ENCODE results near the gene AHCYL2. TPM values are rescaled to one million over a fixed set of nuclear protein-coding genes. Genes with fewer than 3 reads are reported as not detected.

AHCYL2 gene
- total RNA-seq, 3 donors from 2014 or later (not counting 1 experiment from before 2014, with no cell fraction given), result 11.6 to 15.2 (median 14.5) TPM

DNA sequence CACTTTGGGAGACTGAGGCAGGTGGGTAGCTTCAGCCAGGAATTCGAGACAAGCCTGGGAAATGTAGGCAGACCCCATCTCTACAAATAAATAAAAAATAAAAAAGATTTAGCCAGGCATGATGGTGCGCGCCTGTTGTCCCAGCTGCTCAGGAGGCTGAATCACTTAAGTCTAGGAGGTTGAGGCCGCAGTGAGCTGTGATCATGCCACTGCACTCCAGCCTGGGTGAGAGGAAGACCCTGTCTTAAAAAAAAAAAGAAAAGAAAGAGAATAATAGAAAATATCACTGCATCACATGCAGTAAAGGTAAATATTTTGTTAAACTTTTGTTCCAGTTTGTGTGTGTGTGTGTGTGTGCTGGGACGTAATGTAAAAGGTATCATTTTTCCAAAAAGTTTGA lies 212.4 kb downstream of the AHCYL2 start:
- TF ChIP-seq, protein P1, sequence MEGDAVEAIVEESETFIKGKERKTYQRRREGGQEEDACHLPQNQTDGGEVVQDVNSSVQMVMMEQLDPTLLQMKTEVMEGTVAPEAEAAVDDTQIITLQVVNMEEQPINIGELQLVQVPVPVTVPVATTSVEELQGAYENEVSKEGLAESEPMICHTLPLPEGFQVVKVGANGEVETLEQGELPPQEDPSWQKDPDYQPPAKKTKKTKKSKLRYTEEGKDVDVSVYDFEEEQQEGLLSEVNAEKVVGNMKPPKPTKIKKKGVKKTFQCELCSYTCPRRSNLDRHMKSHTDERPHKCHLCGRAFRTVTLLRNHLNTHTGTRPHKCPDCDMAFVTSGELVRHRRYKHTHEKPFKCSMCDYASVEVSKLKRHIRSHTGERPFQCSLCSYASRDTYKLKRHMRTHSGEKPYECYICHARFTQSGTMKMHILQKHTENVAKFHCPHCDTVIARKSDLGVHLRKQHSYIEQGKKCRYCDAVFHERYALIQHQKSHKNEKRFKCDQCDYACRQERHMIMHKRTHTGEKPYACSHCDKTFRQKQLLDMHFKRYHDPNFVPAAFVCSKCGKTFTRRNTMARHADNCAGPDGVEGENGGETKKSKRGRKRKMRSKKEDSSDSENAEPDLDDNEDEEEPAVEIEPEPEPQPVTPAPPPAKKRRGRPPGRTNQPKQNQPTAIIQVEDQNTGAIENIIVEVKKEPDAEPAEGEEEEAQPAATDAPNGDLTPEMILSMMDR (IDR thresholded peaks at IDR 0.05), result no peak
- Mint-ChIP-seq H3K36me3 (no peaks in the 10 kb centered on the region), H3K27ac (no peak overlapping the region), H3K4me3 (no peak overlapping the region), H3K4me1 (peaks cover 22% of the 10 kb centered on the region in 2 donors), H3K9me3 (no peaks in the 10 kb centered on the region), H3K27me3 (ENCODE audit: low read depth in 2 of 2) (peaks cover 17 to 24% of the 10 kb centered on the region in 2 donors)
- H3K9me3 ChIP-seq (ENCODE audit: control insufficient read depth, insufficient read depth, low read length), result no peaks in the 10 kb centered on the region
- no peak for DNase-seq
- H3K36me3 ChIP-seq (ENCODE audit: control insufficient read depth, insufficient read depth, low read length), result no peaks in the 10 kb centered on the region
- ATAC-seq, result no peak
- 97% methylated on average over 3 of the region's 5 CpGs for WGBS (ENCODE audit: insufficient coverage)
- peaks cover 15% of the 10 kb centered on the region for H3K27me3 ChIP-seq (ENCODE audit: control insufficient read depth, insufficient read depth, low read length)
- H3K4me3 ChIP-seq (ENCODE audit: low read length), result no peak overlapping the region
- H3K27ac ChIP-seq (ENCODE audit: low read length), result no peak overlapping the region
- intact Hi-C loops (cut with micrococcal nuclease), result no loop called here
- H3K4me1 ChIP-seq (ENCODE audit: control insufficient read depth, insufficient read depth, low read length), result peaks cover 14% of the 10 kb centered on the region

DNA sequence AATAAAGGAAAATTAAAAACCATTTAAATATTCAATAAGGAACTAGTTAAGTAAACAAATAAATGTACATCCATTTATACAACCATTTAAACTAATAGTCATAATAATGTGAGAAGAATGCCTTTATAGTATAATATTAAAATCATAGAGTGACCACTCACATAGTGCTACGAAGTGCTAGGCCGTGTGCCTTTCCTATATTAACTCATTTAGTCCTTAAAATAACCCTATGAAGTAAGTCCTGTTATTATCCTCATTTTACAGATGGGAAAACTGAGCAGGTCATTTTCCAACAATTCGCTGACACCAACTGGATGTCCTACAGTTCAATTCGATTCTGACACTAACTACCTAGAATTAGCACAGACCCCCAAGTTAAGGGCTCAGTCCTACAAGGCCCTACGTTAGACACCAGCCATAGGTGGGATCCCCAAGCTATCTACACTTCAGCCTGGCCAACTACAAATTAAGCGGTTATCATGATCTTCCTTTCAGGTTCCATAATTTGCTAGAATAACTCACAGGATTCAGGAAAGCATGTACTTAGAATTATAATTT lies 213.5 kb downstream of the AHCYL2 start:
- ATAC-seq (no peak), DNase-seq (no peak)
- Mint-ChIP-seq H3K36me3 (no peaks in the 10 kb centered on the region), H3K4me1 (peaks cover 16% of the 10 kb centered on the region in 2 donors), H3K4me3 (no peak overlapping the region), H3K27me3 (ENCODE audit: low read depth in 2 of 2) (peaks cover 11 to 12% of the 10 kb centered on the region in 2 donors), H3K27ac (no peak overlapping the region), H3K9me3 (no peaks in the 10 kb centered on the region)
- TF ChIP-seq, protein P1 (IDR thresholded peaks at IDR 0.05), result no peak
- WGBS (ENCODE audit: insufficient coverage), result 87% methylated on average over 6 of the region's 6 CpGs
- Histone ChIP-seq H3K4me3 (ENCODE audit: low read length) (no peak overlapping the region), H3K27me3 (ENCODE audit: control insufficient read depth, insufficient read depth, low read length) (peaks cover 7% of the 10 kb centered on the region), H3K27ac (ENCODE audit: low read length) (no peak overlapping the region), H3K36me3 (ENCODE audit: control insufficient read depth, insufficient read depth, low read length) (no peaks in the 10 kb centered on the region), H3K9me3 (ENCODE audit: control insufficient read depth, insufficient read depth, low read length) (no peaks in the 10 kb centered on the region), H3K4me1 (ENCODE audit: control insufficient read depth, insufficient read depth, low read length) (peaks cover 12% of the 10 kb centered on the region)
- intact Hi-C loops (cut with micrococcal nuclease), result no loop called here

DNA sequence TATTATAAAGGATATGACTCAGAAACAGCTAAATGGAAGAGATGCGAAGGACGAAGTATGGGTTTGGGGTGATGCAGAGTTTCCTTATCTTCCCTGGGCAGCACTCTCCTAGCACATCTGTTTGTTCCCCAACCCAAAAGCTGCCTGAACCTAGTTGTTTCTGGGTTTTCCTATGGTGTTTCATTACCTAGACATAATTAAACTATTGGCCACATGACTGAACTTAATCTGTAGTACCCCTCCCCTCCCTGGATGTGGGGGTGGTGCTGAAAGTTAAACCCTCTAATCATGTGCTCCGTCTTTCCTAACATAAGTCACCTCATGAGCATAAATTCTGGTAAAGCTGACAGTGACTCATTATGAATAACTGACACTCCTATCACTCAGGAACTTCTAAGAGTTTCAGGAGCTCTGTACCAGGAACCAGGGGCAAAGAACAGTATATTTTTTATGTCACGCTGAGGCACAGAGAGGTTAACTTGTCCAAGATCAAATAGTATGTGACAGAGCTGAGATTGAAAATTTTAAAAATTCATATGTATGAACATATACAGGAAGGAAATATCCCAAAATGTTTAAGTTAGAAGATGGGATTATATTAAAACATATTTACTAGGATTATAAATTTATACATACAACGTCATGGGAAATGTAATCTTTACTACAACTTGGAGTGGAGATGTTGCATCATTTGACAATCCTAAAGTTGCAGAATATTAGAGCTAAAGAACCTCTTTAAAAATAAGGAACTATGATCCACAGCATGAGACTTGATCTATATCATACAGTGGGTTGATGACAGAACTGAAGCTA lies 214.2 kb downstream of the AHCYL2 start:
- intact Hi-C loops (cut with micrococcal nuclease), result no loop called here
- no peak for DNase-seq

More for the DNA sequence above, 214.2 kb downstream of the AHCYL2 start:
- Histone ChIP-seq H3K27ac (ENCODE audit: low read length) (no peak overlapping the region), H3K4me3 (ENCODE audit: low read length) (no peak overlapping the region), H3K9me3 (ENCODE audit: control insufficient read depth, insufficient read depth, low read length) (no peaks in the 10 kb centered on the region), H3K4me1 (ENCODE audit: control insufficient read depth, insufficient read depth, low read length) (peaks cover 6% of the 10 kb centered on the region), H3K27me3 (ENCODE audit: control insufficient read depth, insufficient read depth, low read length) (peaks cover 5% of the 10 kb centered on the region), H3K36me3 (ENCODE audit: control insufficient read depth, insufficient read depth, low read length) (no peaks in the 10 kb centered on the region)
- TF ChIP-seq, protein P1 (IDR thresholded peaks at IDR 0.05), result no peak
- H3K9me3 Mint-ChIP-seq, result no peaks in the 10 kb centered on the region
- no peak overlapping the region for H3K27ac Mint-ChIP-seq
- H3K4me3 Mint-ChIP-seq, result no peak overlapping the region
- no peak for ATAC-seq
- peaks cover 11% of the 10 kb centered on the region in 2 donors for H3K27me3 Mint-ChIP-seq (ENCODE audit: low read depth in 2 of 2)
- 70% methylated on average over 4 of the region's 5 CpGs for WGBS (ENCODE audit: insufficient coverage)
- H3K36me3 Mint-ChIP-seq, result no peaks in the 10 kb centered on the region
- peaks cover 9% of the 10 kb centered on the region in 2 donors for H3K4me1 Mint-ChIP-seq

Data from natural killer cell (primary cell).